HepG2 (cell line): ENCODE data around the gene THSD8. TPM values are rescaled to one million over a fixed set of nuclear protein-coding genes. Genes with fewer than 3 reads are reported as not detected.

Source experiments
- CCAR2 ChIP-seq: fragments of 200-400 bp; formaldehyde crosslinking; optimal IDR thresholded peaks from 2 replicates; pipeline ENCODE3; 2018; ENCODE audit warnings: low read depth, mild to moderate bottlenecking, low read length, moderate library complexity
- CEBPB ChIP-seq: IDR thresholded peaks from 2 replicates; pipeline ENCODE4 v1.6.1; 2011; ENCODE audit warnings: low read depth, low read length, improper control_type of control experiment, borderline replicate concordance
- FOSL2 ChIP-seq: sonication (generic); formaldehyde crosslinking; IDR thresholded peaks from 2 replicates; pipeline ENCODE4 v1.4.0; 2020; ENCODE audit warnings: missing genetic modification reagents
- HNRNPL ChIP-seq: fragments of 200-400 bp; formaldehyde crosslinking; IDR thresholded peaks from 2 replicates; pipeline ENCODE4 v1.6.1; 2017; ENCODE audit warnings: mild to moderate bottlenecking, low read depth, low read length
- MEIS1 ChIP-seq: sonication (generic); formaldehyde crosslinking; IDR thresholded peaks from 2 replicates; pipeline ENCODE4 v1.9.0; 2021; ENCODE audit warnings: mild to moderate bottlenecking, missing genetic modification reagents, moderate library complexity, borderline replicate concordance
- MTF2 ChIP-seq: sonication (generic); formaldehyde crosslinking; IDR thresholded peaks from 2 replicates; pipeline ENCODE4 v1.5.0; 2020; ENCODE audit warnings: missing genetic modification reagents, borderline replicate concordance
- MYPOP ChIP-seq: sonication (generic); formaldehyde crosslinking; IDR thresholded peaks from 2 replicates; pipeline ENCODE4 v1.8.1; 2023; ENCODE audit warnings: mild to moderate bottlenecking, moderate library complexity, missing genetic modification reagents
- NFRKB ChIP-seq: fragments of 450-650 bp; IDR thresholded peaks from 2 replicates; pipeline ENCODE4 v1.6.1; 2017
- PBX2 ChIP-seq: IDR thresholded peaks from 2 replicates; pipeline ENCODE4 v1.6.1; 2016; ENCODE audit warnings: control low read depth
- RAD21 ChIP-seq: fragments of 450-650 bp; formaldehyde crosslinking; IDR thresholded peaks from 2 replicates; pipeline ENCODE4 v1.5.0; 2020; ENCODE audit warnings: mild to moderate bottlenecking
- RAD51 ChIP-seq: fragments of 450-650 bp; IDR thresholded peaks from 2 replicates; pipeline ENCODE4 v1.6.1; 2016; ENCODE audit warnings: borderline replicate concordance
- RARG ChIP-seq: sonication (generic); formaldehyde crosslinking; IDR thresholded peaks from 2 replicates; pipeline ENCODE4 v1.4.0; 2020; ENCODE audit warnings: low read depth, mild to moderate bottlenecking, missing genetic modification reagents
- SP140L ChIP-seq: sonication (generic); formaldehyde crosslinking; IDR thresholded peaks from 2 replicates; pipeline ENCODE4 v1.4.0; 2020; ENCODE audit warnings: missing genetic modification reagents, borderline replicate concordance
- SRF ChIP-seq: IDR thresholded peaks from 2 replicates; pipeline ENCODE4 v1.6.1; 2011; ENCODE audit warnings: mild to moderate bottlenecking, low read depth, low read length, moderate library complexity
- SRSF1 ChIP-seq: fragments of 200-400 bp; formaldehyde crosslinking; optimal IDR thresholded peaks from 2 replicates; pipeline ENCODE3; 2017; ENCODE audit warnings: mild to moderate bottlenecking, low read depth, low read length, moderate library complexity
- SRSF9 ChIP-seq: fragments of 200-400 bp; formaldehyde crosslinking; IDR thresholded peaks from 2 replicates; pipeline ENCODE4 v1.6.1; 2018; ENCODE audit warnings: borderline replicate concordance, mild to moderate bottlenecking, low read depth, low read length; ENCODE audit not compliant: insufficient read depth, poor library complexity, severe bottlenecking
- U2AF2 ChIP-seq: fragments of 200-400 bp; formaldehyde crosslinking; IDR thresholded peaks from 2 replicates; pipeline ENCODE4 v1.6.1; 2017; ENCODE audit warnings: low read depth, mild to moderate bottlenecking, low read length
- ZBTB2 ChIP-seq: sonication (generic); formaldehyde crosslinking; IDR thresholded peaks from 2 replicates; pipeline ENCODE4 v1.8.0; 2022; ENCODE audit warnings: low read depth, missing genetic modification reagents
- ZBTB34 ChIP-seq: sonication (generic); formaldehyde crosslinking; IDR thresholded peaks from 2 replicates; pipeline ENCODE4 v1.8.0; 2022; ENCODE audit warnings: mild to moderate bottlenecking, missing genetic modification reagents
- ZC3H4 ChIP-seq: sonication (generic); formaldehyde crosslinking; IDR thresholded peaks from 2 replicates; pipeline ENCODE4 v1.4.0; 2020; ENCODE audit warnings: missing genetic modification reagents, borderline replicate concordance
- ZNF776 ChIP-seq: sonication (generic); formaldehyde crosslinking; IDR thresholded peaks from 2 replicates; pipeline ENCODE4 v1.4.0; 2020; ENCODE audit warnings: mild to moderate bottlenecking, missing genetic modification reagents
- ZUFSP ChIP-seq: sonication (generic); formaldehyde crosslinking; IDR thresholded peaks from 2 replicates; pipeline ENCODE4 v1.9.0; 2021; ENCODE audit warnings: missing genetic modification reagents, mild to moderate bottlenecking, borderline replicate concordance
- polyA plus RNA-seq, 8 experiments: library from polyadenylated mRNA; depleted of rRNA in 3 of 8; stranded (reverse) in 7 of 8; unstranded in 1 of 8; fragments of >200 nt; fragmentation: Illumina TruSeq in 4 of 8; extraction: Trizol in 4 of 8; gene quantifications; 2 replicates each; pipeline versions ENCODE4 v1.2.1 to v1.2.3, GENCODE V29; 2011 to 2016; ENCODE audit warnings: low read depth in 4 of 8, missing spikeins in 1 of 8, mixed read lengths in 1 of 8; ENCODE audit not compliant: insufficient read depth in 1 of 8
- total RNA-seq, 5 experiments: library from RNA; depleted of rRNA; stranded (reverse); fragments of >200 nt; fragmentation: Illumina TruSeq; extraction: Trizol; gene quantifications; 2 replicates each; pipeline ENCODE4 v1.2.3, GENCODE V29; 2016; ENCODE audit warnings: low read depth in 1 of 5

The THSD8 gene
- total and polyA plus RNA-seq, 2 of the 13 experiments (the other 11 are each of a cell fraction or from before 2014, with no cell fraction given) = 4.8 to 14.9 TPM

- TF ChIP-seq ZC3H4 (CRISPR knock-in tag) (no peak), SRSF1 (no peak), CCAR2 (no peak), MEIS1 (no peak), SRF (no peak), MTF2 (CRISPR knock-in tag) (no peak), SP140L (no peak), FOSL2 (peak; percentile 39; the same call in 1 of the 2 replicates), RAD21 (CRISPR knock-in tag) (no peak), PBX2 (CRISPR knock-in tag) (no peak), RAD51 (peak; percentile 53; the same call in 1 of the 2 replicates), ZNF776 (CRISPR knock-in tag) (peak; percentile 86), U2AF2 (no peak), HNRNPL (no peak), CEBPB (no peak), MYPOP (peak; percentile 71; the same call in 1 of the 2 replicates), RARG (CRISPR knock-in tag) (no peak), ZUFSP (CRISPR knock-in tag) (no peak), ZBTB2 (CRISPR knock-in tag) (no peak), ZBTB34 (CRISPR knock-in tag) (0 out of 2 replicates have a peak, but pooled peaks have one; percentile 40), SRSF9 (no peak), NFRKB (no peak)
Observed at GRCh38 chr19:12792051-12792852, 9.6 kb upstream of the THSD8 start (continued).
